ENCODE results near the gene TMBIM1.

GRCh38 chr2:218271487-218271797, 20.9 kb downstream of the TMBIM1 start:
- TF ChIP-seq POLR2A (IDR thresholded peaks at IDR 0.05), result no peak
- TF ChIP-seq CTCF (IDR thresholded peaks at IDR 0.05), result no peak

Data from thyroid gland (tissue), 4 donors.